ENCODE data around the gene DCP1B. TPM values are rescaled to one million over a fixed set of nuclear protein-coding genes. Genes with fewer than 3 reads are reported as not detected.

The DCP1B gene
- total and polyA plus RNA-seq, 12 donors, result 12.4 to 47.9 (median 28.5) TPM

DNA sequence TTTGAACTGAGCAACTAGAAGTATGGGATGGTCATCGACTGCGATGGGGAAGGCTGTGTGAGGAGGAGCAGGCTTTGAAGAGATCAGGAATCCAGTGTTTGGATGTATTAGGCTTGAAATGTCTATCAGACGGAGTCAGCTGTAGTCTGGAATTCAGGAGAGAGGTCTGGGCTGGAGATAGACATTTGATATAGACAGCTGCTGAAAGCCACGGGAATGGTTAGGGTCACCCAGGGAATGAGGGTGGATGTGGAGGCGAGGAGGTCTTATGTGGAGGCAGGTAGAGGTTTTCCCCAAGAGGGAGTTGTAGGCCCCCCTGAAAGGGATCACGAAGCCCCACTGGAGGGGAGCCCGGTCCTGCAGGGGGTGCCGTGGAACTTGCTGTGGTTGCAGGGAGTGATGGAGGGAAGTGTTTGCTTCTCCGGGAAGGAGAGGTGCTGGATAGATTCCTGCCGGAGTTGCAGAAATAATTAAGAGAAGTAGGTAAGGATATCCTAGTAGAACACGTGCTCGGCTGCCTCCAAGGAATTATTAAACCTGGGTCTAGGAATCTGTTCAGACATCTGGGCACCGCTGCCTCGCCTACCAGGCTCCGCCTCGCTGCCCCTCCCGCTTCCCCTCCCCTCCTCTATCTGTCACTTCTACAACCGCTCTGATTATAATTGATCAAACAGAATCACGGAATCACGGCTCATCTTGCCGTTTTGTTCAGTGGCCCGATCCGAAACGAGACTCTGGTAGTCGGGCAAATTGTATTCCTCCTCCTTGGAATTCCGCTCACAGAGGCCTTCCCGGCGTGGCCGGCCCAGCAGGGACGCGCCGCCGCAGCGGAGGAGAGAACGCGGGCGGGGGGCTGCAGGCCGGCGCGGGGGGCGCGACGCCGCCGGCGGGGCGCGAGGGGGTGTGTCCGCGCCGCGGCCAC is 47.7 kb upstream of the DCP1B start:
- DNase-seq, result no peak

GRCh38 chr12:2049604-2050540 is 45.6 kb upstream of the DCP1B start:
- DNase-seq, result peak in 1 of 7 donors; percentile 13
- 63 to 66% (median 64%) methylated on average over 8 of the region's 8 CpGs for whole genome bisulfite sequencing, 4 donors
- H3K4me1 ChIP-seq (replicated peaks in 1 of 2), result peaks cover 0 to 6% of the 10 kb centered on the region in 2 donors
- no peak overlapping the region for H3K4me3 ChIP-seq
- no peaks in the 10 kb centered on the region for H3K27me3 ChIP-seq
- H3K9me3 ChIP-seq (replicated peaks in 1 of 3), result no peaks in the 10 kb centered on the region
- intact Hi-C loops (cut with DNase I), result loop anchor here (10.0 kb wide), 2 partner anchors 235 to 535 kb away; no protein-coding TSS in a partner anchor
- H3K27ac ChIP-seq, result no peak overlapping the region
- no peaks in the 10 kb centered on the region for H3K36me3 ChIP-seq (replicated peaks in 1 of 2)
- TF ChIP-seq POLR2A (IDR thresholded peaks at IDR 0.05), result no peak
- TF ChIP-seq, protein P1, sequence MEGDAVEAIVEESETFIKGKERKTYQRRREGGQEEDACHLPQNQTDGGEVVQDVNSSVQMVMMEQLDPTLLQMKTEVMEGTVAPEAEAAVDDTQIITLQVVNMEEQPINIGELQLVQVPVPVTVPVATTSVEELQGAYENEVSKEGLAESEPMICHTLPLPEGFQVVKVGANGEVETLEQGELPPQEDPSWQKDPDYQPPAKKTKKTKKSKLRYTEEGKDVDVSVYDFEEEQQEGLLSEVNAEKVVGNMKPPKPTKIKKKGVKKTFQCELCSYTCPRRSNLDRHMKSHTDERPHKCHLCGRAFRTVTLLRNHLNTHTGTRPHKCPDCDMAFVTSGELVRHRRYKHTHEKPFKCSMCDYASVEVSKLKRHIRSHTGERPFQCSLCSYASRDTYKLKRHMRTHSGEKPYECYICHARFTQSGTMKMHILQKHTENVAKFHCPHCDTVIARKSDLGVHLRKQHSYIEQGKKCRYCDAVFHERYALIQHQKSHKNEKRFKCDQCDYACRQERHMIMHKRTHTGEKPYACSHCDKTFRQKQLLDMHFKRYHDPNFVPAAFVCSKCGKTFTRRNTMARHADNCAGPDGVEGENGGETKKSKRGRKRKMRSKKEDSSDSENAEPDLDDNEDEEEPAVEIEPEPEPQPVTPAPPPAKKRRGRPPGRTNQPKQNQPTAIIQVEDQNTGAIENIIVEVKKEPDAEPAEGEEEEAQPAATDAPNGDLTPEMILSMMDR (IDR thresholded peaks at IDR 0.05), result no peak

More for the DNA sequence above, 47.7 kb upstream of the DCP1B start:
- 8 to 18% (median 10%) methylated on average over 24 to 52 of the region's 52 CpGs for WGBS, 4 donors
- TF ChIP-seq, protein P1 (IDR thresholded peaks at IDR 0.05), result no peak
- no peak for TF ChIP-seq POLR2A (IDR thresholded peaks at IDR 0.05)
- intact Hi-C loops (cut with DNase I), result loop anchor here (10.0 kb wide), 2 partner anchors 233 to 533 kb away; no protein-coding TSS in a partner anchor
- Histone ChIP-seq H3K36me3 (replicated peaks in 1 of 2) (no peaks in the 10 kb centered on the region), H3K4me3 (peak overlapping the region in 1 of 4 donors; percentile 69), H3K4me1 (replicated peaks in 1 of 2) (peaks cover 0 to 6% of the 10 kb centered on the region in 2 donors), H3K27me3 (no peaks in the 10 kb centered on the region), H3K9me3 (replicated peaks in 1 of 3) (no peaks in the 10 kb centered on the region), H3K27ac (peak overlapping the region in 1 of 5 donors; percentile 82)

DNA sequence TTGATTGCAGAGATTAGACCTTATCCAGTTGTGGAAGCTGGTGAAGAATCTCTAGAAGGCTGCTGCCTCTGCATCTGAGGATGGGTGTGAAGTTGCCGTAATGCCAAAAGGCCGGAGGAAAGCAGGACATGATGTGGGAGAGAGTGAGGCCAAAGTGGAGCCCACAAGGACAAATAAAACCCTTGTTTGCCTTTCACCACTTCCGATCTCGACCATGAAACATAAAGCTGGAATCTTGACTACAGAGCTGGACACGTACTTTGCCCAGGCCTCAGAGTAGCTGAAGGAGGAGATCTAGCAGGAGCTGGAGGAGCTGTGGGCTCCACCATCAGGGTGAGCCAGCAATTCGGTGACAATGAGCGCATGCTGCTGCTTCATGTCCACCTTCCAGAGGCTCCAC is 43.5 kb upstream of the DCP1B start:
- no peak for DNase-seq
- Histone ChIP-seq H3K9me3 (replicated peaks in 1 of 3) (no peaks in the 10 kb centered on the region), H3K27me3 (no peaks in the 10 kb centered on the region), H3K4me1 (replicated peaks in 1 of 2) (peaks cover 0 to 6% of the 10 kb centered on the region in 2 donors), H3K27ac (no peak overlapping the region), H3K4me3 (no peak overlapping the region), H3K36me3 (replicated peaks in 1 of 2) (no peaks in the 10 kb centered on the region)
- TF ChIP-seq POLR2A (IDR thresholded peaks at IDR 0.05), result no peak
- TF ChIP-seq, protein P1 (IDR thresholded peaks at IDR 0.05), result no peak
- 90 to 93% (median 92%) methylated on average over 7 of the region's 7 CpGs for WGBS, 4 donors
- intact Hi-C loops (cut with DNase I), result no loop called here

GRCh38 chr12:2046957-2047356 is 42.7 kb upstream of the DCP1B start:
- 79 to 84% (median 80%) methylated on average over 4 of the region's 4 CpGs for WGBS, 4 donors
- H3K9me3 ChIP-seq (replicated peaks in 1 of 3), result no peaks in the 10 kb centered on the region
- H3K4me1 ChIP-seq (replicated peaks in 1 of 2), result peaks cover 0 to 4% of the 10 kb centered on the region in 2 donors
- intact Hi-C loops (cut with DNase I), result no loop called here
- TF ChIP-seq, protein P1 (IDR thresholded peaks at IDR 0.05), result no peak
- TF ChIP-seq POLR2A (IDR thresholded peaks at IDR 0.05), result no peak
- no peak overlapping the region for H3K27ac ChIP-seq
- no peaks in the 10 kb centered on the region for H3K27me3 ChIP-seq
- no peaks in the 10 kb centered on the region for H3K36me3 ChIP-seq (replicated peaks in 1 of 2)
- no peak overlapping the region for H3K4me3 ChIP-seq
- no peak for DNase-seq
